Calu3 (cell line): Measurements from ENCODE around the gene DCLK2. TPM values are rescaled to one million over a fixed set of nuclear protein-coding genes. Genes with fewer than 3 reads are reported as not detected.
A peak's percentile ranks its signal among the peaks of the same experiment; 100 is the strongest.

ENCODE experiments used
- Bru-seq: library from RNA; stranded (reverse); fragments of 400-500 nt; gene quantifications from one replicate; lab custom pipeline; 2021; lab: Mats Ljungman, UMichigan
- BruChase-seq, 2 experiments: library from RNA; stranded (reverse); fragments of 400-500 nt; gene quantifications; one replicate each; lab custom pipeline; 2021; lab: Mats Ljungman, UMichigan
- BruUV-seq: library from RNA; stranded (reverse); fragments of 400-500 nt; replicated peaks from 2 replicates; lab custom pipeline; 2021; lab: Mats Ljungman, UMichigan
- CTCF ChIA-PET: fragments of 300-600 bp; sonication (Branson Sonifier 250); formaldehyde crosslinking; loops from one replicate; lab custom pipeline; 2022; ENCODE audit warnings: antibody characterized with exemption; lab: Charles Lee
- DNase-seq: peaks from one replicate; pipeline ENCODE4 v3.0.0; 2022
- H3K27ac Mint-ChIP-seq: one replicate; pipeline ENCODE4 v1.8.0; 2022; ENCODE audit warnings: mixed read lengths; ENCODE audit not compliant: unreplicated experiment
- H3K27me3 Mint-ChIP-seq: one replicate; pipeline ENCODE4 v1.8.0; 2022; ENCODE audit warnings: mixed read lengths; ENCODE audit not compliant: unreplicated experiment
- H3K36me3 Mint-ChIP-seq: one replicate; pipeline ENCODE4 v1.8.0; 2022; ENCODE audit warnings: mild to moderate bottlenecking, moderate library complexity, mixed read lengths; ENCODE audit not compliant: insufficient read depth, unreplicated experiment
- H3K4me1 Mint-ChIP-seq: one replicate; pipeline ENCODE4 v1.8.0; 2022; ENCODE audit warnings: mild to moderate bottlenecking, low read depth, mixed read lengths; ENCODE audit not compliant: unreplicated experiment
- H3K4me3 Mint-ChIP-seq: one replicate; pipeline ENCODE4 v1.8.0; 2022; ENCODE audit warnings: mild to moderate bottlenecking, low read depth, moderate library complexity, mixed read lengths; ENCODE audit not compliant: unreplicated experiment
- H3K9me3 Mint-ChIP-seq: one replicate; pipeline ENCODE4 v1.8.0; 2022; ENCODE audit warnings: low read depth, mixed read lengths; ENCODE audit not compliant: unreplicated experiment
- intact Hi-C: fragments of 100-400 bp; cut with micrococcal nuclease; formaldehyde crosslinking; loops from one replicate; pipeline ENCODE4 v1.10.0; 2022; ENCODE audit not compliant: unreplicated experiment
- long read RNA-seq: library from polyadenylated mRNA; stranded (forward); transcript quantifications from one replicate; pipeline ENCODE4 v2.0.0, GENCODE V29; 2022
- total RNA-seq: library from RNA; stranded (reverse); gene quantifications from 2 replicates; pipeline ENCODE4 v1.2.3, GENCODE V29; 2022
- TF ChIP-seq, protein P1 (sequence below): fragments of 200-600 bp; IDR thresholded peaks from one replicate; pipeline ENCODE4 v1.8.0; 2022; ENCODE audit warnings: antibody characterized with exemption; ENCODE audit not compliant: unreplicated experiment

DCLK2 gene
- total RNA-seq = 0.15 and 0.31 TPM in 2 replicates
- percentile 25 among the genes with signal in this experiment for Bru-seq, nascent RNA
- percentile 19 among the genes with signal in this experiment for BruChase-seq, experiment 1, labeled RNA remaining after a 6-hour chase
- BruChase-seq, experiment 2, labeled RNA remaining after a 2-hour chase = percentile 24 among the genes with signal in this experiment
- long read RNA-seq, partial matches to known transcripts = 1 of 1 reads
- long read RNA-seq, other reads (novel, unspliced or antisense) = 0 of 1 reads

DNA sequence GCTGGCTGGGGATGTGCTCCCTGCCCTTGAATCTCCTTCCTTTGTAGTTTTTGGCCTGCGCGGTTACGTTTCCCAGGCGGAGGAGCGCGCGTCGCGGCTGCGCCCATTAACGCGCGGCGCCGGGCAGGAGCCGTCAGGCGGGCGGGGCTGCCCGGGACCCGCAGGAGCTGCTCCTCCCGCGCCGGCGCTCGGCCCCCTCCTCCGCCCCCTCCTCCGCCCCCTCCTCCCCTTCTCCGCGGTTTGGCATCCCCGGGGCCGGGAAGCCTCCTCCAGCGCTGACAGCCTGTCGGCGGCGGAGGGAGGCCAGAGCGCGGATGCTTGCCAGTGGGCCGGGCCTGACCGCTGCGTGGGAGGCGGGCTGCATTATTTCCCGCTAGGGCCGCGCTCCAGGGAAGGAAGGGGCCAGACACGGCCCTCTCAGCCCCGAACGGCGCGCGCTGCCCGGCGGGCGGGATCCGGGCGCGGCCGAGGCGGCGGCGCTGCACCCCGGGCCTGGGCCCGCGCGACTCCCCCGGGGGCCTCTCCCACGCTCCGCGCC lies at the start of gene DCLK2:
Gene DCLK2 (plus strand): TSS at position 405 of the 538 bp plus-strand sequence. CDS start 583 bp downstream, outside the sequence.
- Mint-ChIP-seq H3K9me3 (no peaks in the 10 kb centered on the region), H3K27ac (no peak within 1 kb of the TSS), H3K27me3 (no peaks in the 10 kb centered on the region), H3K4me1 (no peaks in the 10 kb centered on the region), H3K36me3 (peaks cover 5% of the 10 kb centered on the region), H3K4me3 (peak within 1 kb of the TSS; percentile 70)
- intact Hi-C loops = no loop called here
- TF ChIP-seq, protein P1, sequence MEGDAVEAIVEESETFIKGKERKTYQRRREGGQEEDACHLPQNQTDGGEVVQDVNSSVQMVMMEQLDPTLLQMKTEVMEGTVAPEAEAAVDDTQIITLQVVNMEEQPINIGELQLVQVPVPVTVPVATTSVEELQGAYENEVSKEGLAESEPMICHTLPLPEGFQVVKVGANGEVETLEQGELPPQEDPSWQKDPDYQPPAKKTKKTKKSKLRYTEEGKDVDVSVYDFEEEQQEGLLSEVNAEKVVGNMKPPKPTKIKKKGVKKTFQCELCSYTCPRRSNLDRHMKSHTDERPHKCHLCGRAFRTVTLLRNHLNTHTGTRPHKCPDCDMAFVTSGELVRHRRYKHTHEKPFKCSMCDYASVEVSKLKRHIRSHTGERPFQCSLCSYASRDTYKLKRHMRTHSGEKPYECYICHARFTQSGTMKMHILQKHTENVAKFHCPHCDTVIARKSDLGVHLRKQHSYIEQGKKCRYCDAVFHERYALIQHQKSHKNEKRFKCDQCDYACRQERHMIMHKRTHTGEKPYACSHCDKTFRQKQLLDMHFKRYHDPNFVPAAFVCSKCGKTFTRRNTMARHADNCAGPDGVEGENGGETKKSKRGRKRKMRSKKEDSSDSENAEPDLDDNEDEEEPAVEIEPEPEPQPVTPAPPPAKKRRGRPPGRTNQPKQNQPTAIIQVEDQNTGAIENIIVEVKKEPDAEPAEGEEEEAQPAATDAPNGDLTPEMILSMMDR = no peak
- BruUV-seq = no TSS peak
- peak; percentile 31 for DNase-seq
- CTCF ChIA-PET = interaction anchor here (1.6 kb wide), 1 partner anchor 131 kb away, joined by 9 read pairs; no protein-coding TSS in a partner anchor

DNA sequence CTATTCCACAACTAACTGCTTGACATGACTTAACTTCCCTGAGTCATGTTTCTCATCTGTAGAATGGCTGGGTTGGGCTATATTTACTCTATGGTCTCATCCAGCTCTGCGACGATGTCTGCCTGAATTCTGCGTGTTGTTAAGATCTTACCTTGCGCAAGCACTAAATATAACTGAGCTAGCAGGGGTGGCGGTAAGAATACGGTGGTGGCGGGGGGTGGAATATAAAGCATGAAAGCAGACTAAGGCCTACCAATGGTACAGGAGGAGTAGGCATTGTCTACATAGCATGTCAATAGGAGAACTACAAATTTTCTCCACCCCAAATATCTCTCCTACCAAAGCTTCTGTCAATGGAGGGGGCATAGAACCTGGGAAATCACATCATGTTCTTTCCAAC lies 45.7 kb upstream of the DCLK2 start:
- DNase-seq = no peak
- TF ChIP-seq, protein P1 = no peak
- Mint-ChIP-seq H3K4me1 (no peaks in the 10 kb centered on the region), H3K9me3 (no peaks in the 10 kb centered on the region), H3K36me3 (no peaks in the 10 kb centered on the region), H3K27ac (no peak overlapping the region), H3K27me3 (no peaks in the 10 kb centered on the region), H3K4me3 (no peak overlapping the region)
- CTCF ChIA-PET = no interaction called here
- BruUV-seq = no TSS peak
- intact Hi-C loops = no loop called here

DNA sequence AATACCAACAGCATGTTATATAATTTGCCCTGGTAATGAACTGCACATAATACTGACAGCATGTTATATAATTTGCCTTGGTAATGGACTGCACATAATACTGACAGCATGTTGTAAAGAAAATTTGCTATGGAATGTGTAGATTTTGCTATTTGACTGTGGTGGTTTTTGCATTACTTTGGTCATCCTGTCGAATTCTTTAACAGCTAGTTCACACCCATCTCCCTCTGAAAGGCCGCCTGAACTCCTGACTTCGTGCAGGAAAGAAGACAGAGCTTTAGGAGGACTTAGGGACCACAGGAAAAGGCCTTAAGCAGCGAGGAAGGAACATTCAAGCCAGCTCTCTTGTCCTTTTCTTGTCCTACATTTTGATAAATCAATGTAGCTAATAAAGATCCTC lies 45.2 kb upstream of the DCLK2 start:
- H3K36me3 Mint-ChIP-seq = no peaks in the 10 kb centered on the region
- intact Hi-C loops = no loop called here
- no peaks in the 10 kb centered on the region for H3K9me3 Mint-ChIP-seq
- TF ChIP-seq, protein P1 = no peak
- H3K4me3 Mint-ChIP-seq = no peak overlapping the region
- CTCF ChIA-PET = no interaction called here
- H3K27ac Mint-ChIP-seq = no peak overlapping the region
- no peaks in the 10 kb centered on the region for H3K27me3 Mint-ChIP-seq
- no TSS peak for BruUV-seq
- DNase-seq = no peak
- H3K4me1 Mint-ChIP-seq = no peaks in the 10 kb centered on the region

DNA sequence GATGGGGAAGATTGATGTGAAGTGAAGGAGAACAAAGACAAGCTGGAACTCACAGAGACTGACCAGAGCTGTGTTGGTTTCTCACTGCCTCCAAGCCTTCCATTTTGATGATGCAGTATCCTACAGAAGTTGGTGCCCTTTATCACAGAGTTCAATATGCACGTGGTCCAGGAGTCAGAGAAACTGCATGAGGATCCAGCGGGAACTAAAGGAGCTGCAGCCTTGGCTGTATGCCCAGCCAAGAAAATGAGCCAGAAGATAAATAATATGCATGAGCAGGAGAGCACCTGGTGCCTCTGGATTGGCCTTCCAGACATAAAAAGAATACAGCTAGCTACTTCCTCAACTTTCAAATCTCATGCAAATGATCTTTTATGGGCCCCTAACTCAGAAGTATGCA lies 44.3 kb upstream of the DCLK2 start:
- TF ChIP-seq, protein P1 = no peak
- no peaks in the 10 kb centered on the region for H3K4me1 Mint-ChIP-seq
- no peaks in the 10 kb centered on the region for H3K36me3 Mint-ChIP-seq
- BruUV-seq = no TSS peak
- peak; percentile 0 for DNase-seq
- CTCF ChIA-PET = no interaction called here
- H3K27ac Mint-ChIP-seq = no peak overlapping the region
- intact Hi-C loops = no loop called here
- H3K4me3 Mint-ChIP-seq = no peak overlapping the region
- no peaks in the 10 kb centered on the region for H3K9me3 Mint-ChIP-seq
- H3K27me3 Mint-ChIP-seq = no peaks in the 10 kb centered on the region
